ENCODE measurements around the gene GRIK1.

GRIK1 gene

DNA sequence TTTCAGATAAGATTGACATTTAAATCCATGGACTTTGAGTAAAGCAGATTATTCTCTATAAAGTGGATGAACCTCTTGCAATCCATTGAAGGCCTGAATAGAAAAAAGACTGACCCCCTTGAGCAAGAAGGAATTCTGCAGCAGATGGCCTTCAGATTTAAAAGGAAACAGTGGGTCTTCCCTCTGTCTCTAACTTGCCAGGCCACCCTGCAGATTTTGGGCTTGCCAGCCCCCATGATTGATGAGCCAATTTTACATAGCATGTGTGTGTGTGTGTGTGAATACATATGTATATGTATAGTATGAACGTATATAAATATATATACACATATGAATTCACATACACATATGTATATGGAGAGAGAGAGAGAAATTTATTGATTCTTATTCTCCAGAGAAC is 113.4 kb downstream of the GRIK1 start:
- no peak for DNase-seq

DNA sequence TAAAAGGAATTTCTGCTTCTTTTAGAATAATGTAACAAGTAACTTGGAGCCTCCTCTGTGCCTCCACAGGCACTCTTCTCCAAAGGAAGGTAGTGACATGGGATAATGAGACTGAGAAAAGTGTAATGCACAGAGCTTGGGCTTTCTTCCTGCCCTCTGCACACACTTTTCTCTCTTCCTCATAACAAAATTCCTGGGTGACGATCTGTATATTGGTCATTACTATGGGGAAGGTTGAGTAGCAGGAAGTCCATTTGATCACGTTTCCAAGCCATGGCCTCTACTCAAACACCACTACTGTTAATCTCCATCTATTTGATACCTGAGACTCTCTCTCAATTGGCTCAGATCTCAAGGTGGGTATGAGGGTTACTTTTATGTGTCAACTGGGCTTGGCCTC is 113.9 kb downstream of the GRIK1 start:
- DNase-seq = no peak

DNA sequence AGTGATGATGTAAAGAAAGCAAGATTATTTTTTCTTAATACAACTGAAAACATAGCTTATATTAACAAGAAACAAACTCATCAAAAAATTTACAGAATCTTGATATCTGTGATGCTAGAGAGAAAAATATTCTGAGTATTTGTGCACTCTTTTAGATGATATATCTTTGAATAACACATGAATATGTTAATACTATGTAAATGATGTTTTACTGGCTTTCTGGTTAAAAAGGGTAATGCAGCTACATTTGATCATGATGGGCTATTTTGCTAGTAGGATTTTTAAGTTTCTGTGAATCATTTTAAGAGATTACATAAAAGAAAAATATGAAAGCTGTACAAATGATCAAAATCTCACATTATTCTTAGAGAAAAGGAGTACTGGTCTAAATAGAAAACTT is 114.5 kb downstream of the GRIK1 start:
- no peak for DNase-seq

DNA sequence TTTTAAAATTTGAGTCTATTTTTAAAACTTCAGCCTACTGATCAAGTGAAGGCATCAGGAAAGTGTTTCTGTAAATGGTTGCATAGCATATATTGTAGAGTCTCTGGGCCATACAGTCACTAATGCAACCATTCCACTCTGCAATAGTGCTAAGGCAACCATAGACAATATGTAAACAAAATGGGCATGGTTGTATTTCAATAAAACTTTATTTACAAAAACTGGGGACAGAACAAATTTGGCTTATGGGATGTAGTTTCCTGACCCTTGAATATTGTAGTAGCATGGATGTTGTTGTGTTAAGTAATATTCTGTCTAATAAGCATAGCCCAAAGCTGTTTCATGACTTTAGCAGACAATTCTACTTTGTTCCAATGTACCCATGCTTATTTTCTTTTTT is 117.7 kb downstream of the GRIK1 start:
- no peak for DNase-seq

DNA sequence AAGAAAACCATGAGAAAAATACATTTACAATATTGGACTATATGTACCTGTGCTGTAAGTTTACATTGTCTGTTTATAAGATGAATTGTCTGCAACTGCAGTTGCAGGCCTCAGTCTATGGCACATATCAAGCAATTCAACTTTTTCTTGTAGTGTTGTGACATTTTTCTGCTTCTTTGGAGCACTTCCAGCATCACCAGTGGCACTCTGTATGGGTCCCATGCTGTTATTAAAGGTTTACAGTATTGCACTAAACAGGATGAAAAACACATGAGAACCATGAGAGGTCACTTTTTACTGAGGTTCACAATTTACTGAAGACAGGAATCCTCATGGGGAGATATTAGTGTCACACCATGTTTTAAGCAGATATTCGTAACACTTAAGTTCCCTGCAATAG is 118.6 kb downstream of the GRIK1 start:
- no peak for DNase-seq

DNA sequence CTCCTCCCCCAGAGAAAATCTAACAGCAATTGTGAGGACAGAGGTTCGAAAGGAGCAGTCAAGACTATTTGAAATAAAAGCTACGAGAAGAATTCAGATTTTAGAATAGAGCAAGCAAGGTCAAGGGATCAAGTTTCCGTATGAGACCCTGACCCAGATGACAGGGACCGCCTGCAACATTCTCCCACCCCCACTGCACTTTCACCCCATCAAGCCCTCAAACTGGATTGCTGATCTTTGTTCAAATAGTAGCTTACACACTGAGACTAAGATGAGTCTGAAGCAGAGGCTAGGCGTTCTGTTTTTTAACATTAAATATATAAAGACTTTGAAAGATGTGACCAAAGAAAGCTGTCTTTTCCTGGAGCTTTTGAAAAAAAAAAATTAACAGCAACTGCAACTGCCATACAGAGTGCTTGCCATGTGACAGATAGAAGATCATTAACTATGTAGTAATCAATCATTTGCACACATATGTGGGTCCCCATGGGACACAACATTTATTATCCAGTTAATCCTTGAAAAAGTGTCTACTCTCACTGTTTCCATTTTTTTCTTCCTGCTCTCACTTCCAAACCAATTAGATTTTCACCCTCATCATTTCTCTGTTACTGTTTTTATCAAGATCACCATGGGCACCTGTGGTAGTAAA is 120.0 kb downstream of the GRIK1 start:
- no peak for DNase-seq

DNA sequence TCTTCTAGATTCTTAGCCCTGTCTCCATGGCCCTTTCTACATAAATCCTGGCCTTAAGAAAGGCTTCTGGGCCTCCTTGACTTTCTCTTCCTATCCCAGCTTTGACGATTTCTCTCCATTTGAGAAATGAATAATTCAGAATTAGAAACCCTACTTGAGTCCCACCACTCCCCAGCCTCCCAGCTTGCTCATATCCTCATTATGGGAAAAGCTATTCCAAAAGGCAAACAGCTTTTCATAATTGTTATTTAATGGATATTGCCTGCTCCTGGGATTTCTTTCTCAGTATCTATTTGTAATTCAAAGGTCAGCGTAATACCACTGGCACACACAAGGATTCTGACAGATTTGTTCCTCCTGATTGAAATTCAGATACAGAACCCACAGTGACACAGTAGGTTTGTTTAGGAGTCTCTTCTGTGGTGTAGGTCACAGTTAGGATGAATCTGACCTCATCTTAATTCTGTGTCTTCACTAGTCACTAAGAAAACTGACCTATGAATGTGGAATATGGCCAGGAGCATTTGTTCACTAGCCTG is 121.3 kb downstream of the GRIK1 start:
- no peak for DNase-seq

DNA sequence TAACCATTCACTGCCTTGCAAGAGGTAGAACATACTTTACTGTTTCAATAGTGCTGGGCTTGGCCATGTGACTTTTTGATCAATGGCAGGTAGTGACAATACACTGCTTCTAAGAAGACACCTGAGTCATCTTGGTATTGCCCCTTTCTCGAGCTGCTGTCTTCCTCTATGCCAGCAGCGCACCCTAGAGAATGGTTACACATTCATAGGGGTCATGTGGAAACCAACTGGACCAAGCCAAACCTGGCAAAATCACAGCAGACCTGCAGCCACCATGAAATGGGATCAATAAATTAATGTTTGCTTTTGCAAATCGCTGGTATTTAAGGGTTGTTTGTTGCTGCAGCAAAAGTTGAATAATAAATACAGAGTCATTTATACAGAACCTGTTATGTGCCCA is 122.3 kb downstream of the GRIK1 start:
- DNase-seq = no peak

DNA sequence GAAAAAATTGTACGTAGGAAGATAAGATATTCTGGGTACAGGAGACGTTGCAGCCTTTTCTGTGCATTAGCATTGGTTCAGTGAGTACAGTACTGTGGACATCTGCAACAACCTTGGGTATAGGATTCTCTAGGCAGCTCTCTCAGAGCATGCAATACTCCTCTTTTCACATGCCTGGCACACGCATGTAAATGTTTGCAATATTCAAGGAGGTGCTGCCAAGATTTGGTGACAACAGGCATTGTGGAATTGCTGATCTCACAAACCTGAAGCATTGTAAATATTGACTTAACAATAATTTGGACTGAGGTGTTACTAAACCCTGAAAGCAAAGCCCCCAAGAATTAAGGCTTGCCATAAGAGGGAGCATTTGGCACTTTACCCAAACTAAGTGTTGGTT is 126.8 kb downstream of the GRIK1 start:
- no peak for DNase-seq

DNA sequence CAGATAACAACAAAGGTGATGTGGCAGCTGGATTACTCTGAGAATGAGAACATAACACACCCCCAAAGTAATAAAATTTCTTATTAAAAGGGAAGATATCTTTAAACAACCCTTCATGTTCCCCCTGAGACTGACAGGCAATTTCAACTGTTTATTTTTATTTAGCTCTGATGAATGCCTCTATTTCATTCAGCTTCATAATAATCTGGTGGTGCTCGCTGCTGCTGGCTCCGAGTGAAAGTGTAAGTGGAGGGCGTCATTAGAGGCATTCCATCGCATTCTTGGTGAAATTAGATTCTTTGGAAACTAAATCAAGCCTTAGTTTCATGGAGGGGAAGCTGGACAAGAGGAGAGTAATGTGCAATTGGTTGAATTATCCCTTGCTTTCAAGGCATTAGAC is 128.9 kb downstream of the GRIK1 start:
- DNase-seq = no peak

DNA sequence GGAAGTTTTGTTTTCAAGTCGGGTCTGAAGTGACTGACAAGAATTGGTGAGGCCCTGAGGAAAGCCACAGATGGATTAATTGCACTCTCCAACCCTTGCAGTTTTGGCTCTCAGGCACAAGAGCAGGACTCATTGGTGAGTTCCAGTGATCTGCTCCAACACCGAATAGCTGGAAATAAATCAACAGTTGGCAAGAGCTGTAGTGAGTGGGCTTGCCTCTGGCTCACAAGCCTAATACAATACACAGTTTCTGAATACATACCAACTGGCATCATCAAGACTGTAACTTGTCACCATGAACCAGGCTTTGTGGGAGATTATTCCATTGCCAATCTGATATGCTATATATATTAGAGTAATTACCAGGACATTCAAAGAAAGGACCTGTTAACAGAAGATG is 131.6 kb downstream of the GRIK1 start:
- DNase-seq = no peak

DNA sequence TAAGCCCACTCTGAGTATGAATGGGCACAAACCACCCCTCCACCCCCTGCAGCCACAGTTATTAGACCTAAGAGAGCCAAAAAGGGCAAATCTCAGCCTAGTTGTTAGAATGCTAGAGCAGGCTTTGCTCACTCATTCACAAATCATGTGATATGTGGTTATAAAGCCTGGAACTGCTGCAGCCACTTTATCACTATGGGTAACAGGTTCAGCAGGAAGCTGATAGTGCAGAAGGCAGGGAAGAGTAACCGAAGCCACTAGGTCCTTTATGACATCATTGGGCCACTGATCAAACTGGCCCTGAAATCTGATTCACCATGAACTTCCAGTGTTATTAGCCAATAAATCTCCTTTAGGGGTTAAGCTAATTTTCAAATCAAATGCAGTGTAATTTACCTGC is 134.7 kb downstream of the GRIK1 start:
- no peak for DNase-seq

DNA sequence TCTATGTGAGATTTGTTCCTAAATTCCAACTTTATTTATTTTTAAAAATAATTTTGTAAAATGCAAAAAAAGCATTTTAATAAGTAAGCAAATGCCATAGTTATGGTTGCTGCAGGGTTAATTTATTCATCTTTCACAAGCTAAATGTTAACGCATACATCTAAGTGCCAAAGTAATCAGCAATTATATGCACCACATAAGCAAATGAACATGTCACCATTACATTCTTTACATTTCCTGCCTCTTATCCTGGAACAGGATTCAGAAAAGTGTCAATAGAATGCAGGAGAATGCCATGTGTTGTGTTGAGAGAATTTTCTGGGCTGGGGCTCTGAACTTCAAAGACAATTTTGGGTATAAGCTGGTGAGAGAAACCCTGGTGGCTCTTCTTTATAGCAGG is 136.6 kb downstream of the GRIK1 start:
- no peak for DNase-seq

DNA sequence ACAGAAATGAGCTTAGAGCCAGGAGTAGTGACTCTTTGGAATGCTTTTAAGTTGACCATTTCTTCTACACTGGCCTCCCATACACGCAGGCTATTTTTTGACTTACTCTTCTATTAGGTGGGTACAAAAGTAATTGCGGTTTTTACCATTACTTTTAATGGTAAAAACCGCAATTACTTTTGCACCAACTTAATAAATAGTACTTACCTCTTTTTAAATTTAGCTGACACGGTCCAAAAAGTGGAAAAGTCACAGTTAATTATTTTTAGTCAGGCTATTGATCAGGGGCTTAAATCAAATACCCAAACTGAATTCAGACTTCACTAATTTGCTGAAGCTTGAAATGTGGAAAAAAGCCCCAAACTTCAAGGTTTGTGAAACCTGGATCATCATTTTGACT is 138.7 kb downstream of the GRIK1 start:
- no peak for DNase-seq

DNA sequence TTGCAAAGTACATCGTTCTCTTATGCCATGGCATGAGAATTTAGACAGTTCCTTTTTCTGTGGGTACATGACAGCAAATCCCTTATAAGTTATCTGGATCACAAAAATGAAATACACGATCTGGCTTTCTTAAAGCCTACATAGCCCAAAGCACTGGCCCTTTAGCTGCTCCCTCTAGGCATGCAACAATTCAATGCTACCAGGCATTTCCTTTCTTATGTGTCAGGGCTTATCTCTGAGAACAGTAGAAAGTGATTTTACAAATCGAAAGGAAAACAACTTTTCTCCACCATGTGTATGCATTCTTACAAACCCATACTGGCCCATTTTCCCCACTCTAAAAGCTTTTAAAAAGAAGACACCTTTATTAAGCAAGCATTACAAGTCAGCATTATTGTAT is 139.7 kb downstream of the GRIK1 start:
- no peak for DNase-seq

DNA sequence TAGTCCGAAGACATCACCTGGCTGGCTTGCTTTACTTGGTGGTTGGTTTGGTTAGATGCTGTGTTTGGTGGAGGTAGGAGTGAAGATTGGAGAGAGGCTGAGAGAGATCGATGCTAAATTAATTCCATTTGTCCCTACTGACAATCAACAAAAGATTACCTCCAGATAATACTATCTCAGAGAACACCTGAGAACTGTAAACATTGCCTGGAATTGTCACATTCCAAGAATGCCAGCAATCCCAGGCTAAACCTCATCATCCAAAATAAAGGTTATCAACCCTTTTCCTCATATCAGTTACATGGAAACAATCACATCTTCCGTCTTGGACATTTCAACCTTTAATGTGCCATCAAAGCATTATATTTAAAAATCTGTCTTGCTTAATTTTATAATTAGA is 141.0 kb downstream of the GRIK1 start:
- DNase-seq = no peak

DNA sequence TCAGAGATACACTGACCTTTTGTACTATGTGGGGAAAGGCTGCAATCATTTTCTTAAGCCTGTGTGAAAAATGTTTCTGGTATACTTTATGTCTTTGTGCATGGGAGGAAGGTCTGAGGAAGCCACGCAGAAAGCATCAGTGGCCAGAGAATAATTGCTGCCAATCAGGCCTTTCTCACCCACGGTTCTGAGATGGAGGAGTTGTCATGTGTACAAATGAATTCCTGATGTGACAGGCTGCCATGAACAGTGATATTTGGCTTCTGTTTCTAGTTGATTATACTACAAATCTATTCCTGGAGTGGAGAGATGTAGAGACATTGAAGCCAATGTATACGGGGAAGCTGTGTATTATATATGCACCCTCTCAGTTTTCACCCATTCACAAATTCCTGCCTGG is 142.6 kb downstream of the GRIK1 start:
- DNase-seq = no peak

DNA sequence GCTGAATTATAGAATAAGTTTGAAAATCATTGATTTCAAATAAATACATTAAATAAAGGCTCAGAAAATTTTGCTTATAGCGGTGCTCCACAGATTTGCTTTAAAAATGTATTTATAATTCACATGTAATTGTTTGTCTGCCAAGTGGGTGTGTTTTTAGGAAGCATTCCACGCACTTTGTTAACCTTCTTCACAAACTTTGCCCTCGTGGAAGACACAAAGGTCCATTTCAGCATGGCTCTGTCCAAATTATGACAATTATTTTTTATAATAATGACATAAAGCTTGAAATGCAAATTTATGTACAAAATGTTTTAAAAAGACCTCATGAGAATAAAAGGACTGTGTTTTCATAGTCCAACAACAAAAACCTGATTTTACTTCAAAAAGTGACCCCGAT is 146.1 kb downstream of the GRIK1 start:
- no peak for DNase-seq

DNA sequence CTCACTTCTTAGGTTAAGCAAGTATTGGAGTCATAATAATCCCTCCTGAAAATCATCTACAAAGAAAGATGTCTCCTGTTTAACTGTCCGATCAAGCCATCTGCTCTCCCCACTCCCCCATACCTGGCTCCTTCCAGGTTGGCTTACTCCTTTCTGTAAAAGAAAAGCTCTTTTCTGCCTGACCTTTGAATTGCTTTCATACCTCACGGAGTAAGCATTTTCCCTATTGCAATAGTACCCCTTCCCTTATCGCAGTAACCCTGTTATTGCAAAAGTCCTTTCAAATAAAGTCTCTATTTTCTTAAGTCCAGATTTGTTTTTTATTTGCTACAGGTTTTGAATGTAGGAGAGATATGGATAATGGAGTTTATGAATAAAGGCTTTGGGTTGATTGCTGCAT is 150.4 kb downstream of the GRIK1 start:
- DNase-seq = no peak

DNA sequence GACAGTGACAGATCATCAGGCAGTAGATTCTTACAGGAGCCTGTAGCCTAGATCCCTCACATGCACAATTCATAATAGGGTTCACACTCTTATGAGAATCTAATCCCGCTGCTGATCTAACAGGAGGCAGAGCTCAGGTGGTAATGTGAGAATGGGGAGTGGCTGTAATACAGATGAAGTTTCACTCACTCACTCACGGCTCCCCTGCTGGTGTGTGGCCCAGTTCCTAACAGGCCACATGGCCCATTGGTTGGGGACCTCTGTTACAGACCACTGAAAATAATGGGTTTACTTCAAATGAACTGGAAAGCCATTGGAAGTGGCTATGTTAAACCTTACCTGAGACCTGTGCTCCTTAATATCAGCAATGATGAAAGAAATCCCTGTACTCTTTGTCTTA is 151.0 kb downstream of the GRIK1 start:
- DNase-seq = no peak

DNA sequence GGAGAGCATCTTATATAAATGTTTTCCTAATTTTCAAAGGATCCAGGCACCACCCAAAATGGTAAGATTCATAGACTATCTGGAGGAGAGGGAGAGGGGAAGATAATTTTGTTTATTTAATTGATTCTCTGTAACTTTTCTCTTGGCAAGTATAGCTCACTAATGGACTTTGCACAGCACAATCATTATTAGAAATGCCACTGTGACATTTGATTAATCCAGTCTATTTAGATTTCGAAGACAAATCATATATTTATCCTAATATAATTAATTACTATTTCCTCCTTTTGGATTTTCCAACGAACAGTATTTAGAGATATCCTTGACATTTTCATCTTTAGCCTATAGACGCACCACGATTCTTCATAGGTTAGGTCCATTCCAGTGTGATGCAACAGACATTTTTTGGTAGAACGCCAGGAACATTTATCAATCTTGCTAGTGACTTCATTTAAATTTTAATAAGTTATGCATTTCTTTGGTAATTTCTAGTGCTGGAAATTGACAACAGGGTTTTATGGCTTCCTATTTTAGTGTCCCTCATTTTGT is 152.4 kb downstream of the GRIK1 start:
- no peak for DNase-seq

DNA sequence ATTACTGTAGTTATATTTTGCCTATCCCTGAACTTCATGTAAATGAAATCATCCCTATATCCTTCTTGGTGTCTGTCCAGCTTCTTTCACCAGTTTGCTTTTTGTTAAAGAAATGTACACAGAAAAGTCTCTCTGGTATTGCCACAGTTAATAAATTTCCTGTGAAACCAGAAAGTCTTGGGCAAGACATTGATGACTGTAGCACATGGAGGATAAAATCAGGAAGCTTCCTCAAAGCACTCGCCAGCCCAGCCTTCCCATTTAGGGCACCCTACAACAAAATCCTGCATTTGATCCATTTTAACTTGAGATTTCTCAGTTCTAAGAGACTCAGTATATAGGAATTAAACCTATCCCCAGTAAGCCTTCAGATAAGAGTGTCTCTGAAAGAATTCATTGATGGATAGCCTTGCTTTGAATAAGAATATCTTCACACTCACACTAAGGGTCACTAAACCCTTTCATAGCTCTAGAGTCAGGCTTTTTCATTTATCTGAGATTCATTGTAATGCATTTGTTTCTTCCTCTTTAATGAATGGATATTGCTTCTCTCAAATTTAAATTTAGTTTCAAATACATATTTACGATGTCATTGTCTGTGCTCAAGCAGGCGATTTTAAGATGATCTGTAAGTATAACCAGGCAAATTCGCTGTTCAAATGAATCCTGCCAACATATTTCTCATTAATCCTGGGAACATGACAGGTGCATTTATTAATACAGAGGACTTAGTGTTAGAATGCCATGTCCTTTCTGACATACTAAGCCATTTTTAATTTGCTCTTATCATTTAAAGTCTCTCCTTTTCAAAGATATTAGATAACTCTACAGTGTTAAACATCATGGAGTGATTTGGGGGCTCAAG is 153.1 kb downstream of the GRIK1 start:
- DNase-seq = no peak

DNA sequence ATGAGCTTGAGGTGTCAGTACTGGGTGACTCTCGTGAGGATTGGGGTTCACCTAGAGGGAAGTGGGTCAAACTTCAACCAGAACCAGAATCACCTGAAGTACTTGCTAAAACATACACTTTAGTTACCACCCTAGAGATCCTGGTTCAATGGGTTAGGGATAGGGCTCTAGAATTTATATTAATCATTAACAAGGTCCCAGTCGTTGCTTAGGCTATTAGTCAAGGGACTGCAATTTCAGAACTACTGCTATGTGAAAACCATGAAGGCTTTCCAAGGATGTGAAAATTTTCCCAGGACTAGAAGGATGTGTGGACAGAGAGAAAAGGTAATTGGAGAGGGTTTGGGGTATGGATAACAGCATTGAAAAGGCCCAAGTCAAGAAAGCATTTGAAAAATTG is 162.6 kb downstream of the GRIK1 start:
- DNase-seq = no peak

DNA sequence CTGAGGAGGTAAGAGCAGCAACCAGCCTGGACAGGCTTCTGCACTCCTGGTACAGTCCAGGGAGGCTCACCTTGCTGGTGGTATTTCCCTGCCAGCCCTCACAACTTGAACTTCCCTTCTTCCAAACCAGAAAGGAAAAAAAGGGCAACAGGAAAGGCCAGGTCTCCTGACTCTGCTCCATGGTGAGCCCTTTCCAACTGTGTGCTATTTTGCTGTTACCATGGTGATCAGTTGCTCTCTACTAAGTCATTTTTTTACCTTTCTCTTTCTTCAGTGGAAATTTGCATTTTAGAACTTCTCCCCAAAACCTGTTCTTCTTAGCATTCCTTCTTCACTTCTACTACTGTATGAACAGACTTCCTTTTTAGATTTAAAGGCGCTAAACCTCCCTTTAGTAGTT is 164.3 kb downstream of the GRIK1 start:
- DNase-seq = no peak
